ENCODE measurements around the gene TEX2. TPM values are rescaled to one million over a fixed set of nuclear protein-coding genes. Genes with fewer than 3 reads are reported as not detected.

The TEX2 gene
- total RNA-seq, 1 donor from 2014 or later: 35.1 TPM

GRCh38 chr17:64269687-64270649, 6.9 kb upstream of the TEX2 start:
- DNase-seq (ENCODE audit: low spot score) (no peak), ATAC-seq (no peak)

GRCh38 chr17:64264891-64265290, 1.8 kb upstream of the TEX2 start:
- ATAC-seq: no peak
- no peak for DNase-seq (ENCODE audit: low spot score)

GRCh38 chr17:64262198-64262999, 661 bp downstream of the TEX2 start:
- ATAC-seq: peak; percentile 75
- peak; percentile 83 for DNase-seq (ENCODE audit: low spot score)

GRCh38 chr17:64261417-64262145, 1.5 kb downstream of the TEX2 start:
- ATAC-seq: no peak
- no peak for DNase-seq (ENCODE audit: low spot score)

GRCh38 chr17:64260886-64261285, 2.2 kb downstream of the TEX2 start:
- ATAC-seq: no peak

DNA sequence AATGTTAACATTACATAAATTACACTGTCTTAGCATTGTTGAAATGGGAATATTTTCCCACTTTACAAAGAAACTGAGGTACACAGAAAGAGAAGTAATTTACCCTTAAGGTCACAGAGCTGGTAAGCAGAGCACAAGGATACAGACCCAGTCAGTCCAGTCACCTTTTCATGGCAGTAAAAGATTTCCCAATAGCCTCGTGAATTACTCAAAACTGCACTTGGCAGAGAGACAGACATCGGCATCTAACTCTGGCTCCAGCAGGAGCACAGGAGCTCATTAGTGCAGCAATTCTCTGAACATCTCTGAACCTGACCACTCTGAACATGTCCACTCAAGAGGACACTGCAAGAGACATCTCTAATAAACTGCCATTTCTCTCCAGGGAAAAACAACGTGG, 3.1 kb downstream of the TEX2 start:
- peak; percentile 66 for DNase-seq (ENCODE audit: low spot score)

More at GRCh38 chr17:64260886-64261285, 2.2 kb downstream of the TEX2 start:
- DNase-seq (ENCODE audit: low spot score): no peak

DNA sequence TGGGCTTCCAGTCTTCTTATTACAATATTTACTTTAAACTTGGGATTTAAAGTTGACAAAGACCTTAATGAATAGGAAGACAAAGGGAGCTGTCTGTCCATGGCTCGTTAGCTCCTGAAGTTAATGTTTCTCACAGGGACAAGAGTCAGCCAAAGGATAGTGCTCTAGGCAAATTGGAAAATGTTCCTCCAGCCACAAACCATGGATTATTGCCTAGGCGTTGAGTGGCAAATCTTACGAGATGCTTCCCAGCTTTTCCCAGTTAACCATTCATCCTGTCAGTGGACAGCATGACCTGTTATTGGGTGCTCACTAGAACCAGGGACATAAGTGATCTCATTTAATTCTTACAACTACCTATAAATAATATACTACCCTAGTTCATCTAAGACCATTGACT, 3.6 kb downstream of the TEX2 start:
- ATAC-seq: no peak
- no peak for DNase-seq (ENCODE audit: low spot score)

More for the DNA sequence above, 3.1 kb downstream of the TEX2 start:
- peak; percentile 34 for ATAC-seq

DNA sequence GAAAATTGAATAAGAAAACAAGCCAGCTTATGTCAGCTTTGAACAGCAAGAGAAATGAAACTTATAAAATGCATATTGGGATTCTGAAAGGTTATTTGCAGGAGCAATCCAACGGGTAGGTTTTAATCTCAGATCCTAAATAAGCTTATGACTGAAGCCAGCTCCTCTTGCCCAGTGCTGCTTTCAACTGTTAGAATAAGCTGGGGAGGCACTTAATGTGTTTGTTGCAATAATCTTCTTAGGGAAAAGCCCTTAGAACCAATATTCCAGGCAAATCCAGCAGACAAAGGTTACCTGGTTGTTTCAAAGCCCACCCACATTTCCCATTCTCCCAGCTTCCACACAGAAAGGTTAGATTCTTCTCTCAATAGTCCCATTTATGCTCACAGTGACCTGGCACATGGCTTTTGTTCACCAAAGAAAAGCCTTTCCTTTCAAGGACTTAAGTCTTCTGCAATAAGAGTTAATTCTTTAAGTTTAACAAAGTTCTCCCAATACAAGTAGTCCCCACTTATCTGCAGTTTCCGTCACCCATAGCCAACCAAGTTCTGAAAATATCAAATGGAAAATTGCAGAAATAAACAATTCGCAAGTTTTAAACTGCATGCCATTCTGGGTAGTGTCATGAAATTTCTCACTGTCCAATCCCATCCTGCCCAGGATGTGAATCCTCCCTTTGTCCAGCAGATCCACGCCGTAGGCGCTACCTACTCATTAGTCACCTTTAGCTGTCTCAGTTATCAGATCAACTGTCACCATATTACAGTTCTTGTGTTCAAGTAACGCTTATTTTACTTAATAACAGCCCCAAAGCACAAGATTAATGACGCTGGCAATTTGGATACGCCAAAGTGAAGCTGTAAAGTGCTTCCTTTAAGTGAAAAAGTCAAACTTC, 5.9 kb downstream of the TEX2 start:
- DNase-seq (ENCODE audit: low spot score) (no peak), ATAC-seq (no peak)

DNA sequence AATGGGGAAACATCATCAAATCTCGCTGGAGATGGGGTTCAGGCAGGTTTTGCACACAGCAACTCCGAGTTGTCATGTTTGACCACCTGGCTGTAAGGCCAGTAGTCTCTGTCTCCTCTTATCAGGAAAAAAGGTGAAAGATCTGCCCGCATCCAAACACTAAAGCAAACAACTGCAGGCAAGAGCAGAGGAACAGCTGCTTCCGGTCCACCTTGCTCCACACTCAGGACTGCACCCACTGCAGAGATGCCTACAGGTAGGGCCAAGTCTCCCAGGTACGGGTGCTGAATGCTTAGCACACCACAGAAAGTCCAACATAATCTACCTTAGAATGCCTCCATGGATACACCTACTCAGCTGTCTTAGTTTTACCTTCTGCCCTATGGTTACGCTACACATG, 7.3 kb downstream of the TEX2 start:
- ATAC-seq: peak; percentile 72
- no peak for DNase-seq (ENCODE audit: low spot score)

DNA sequence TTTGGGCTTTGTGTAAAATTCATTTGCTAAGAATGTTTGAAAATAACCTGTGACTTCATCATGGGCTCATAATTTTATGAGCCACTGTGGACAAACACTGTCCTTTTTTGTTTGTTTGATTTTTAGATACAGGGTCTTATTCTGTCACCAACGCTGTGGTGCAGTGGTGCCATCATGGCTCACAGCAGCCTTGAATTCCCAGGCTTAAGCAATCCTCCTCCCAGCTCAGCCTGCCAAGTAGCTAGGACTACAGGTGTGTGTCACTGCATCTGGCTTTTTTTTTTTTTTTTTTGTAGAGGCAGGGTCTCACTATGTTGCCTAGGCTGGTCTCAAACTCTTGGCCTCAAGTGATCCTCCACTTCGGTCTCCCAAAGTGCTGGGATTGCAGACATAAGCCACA, 8.3 kb downstream of the TEX2 start:
- no peak for DNase-seq (ENCODE audit: low spot score)
- peak; percentile 71 for ATAC-seq

GRCh38 chr17:64253470-64253869, 9.6 kb downstream of the TEX2 start:
- ATAC-seq: no peak
- no peak for DNase-seq (ENCODE audit: low spot score)

DNA sequence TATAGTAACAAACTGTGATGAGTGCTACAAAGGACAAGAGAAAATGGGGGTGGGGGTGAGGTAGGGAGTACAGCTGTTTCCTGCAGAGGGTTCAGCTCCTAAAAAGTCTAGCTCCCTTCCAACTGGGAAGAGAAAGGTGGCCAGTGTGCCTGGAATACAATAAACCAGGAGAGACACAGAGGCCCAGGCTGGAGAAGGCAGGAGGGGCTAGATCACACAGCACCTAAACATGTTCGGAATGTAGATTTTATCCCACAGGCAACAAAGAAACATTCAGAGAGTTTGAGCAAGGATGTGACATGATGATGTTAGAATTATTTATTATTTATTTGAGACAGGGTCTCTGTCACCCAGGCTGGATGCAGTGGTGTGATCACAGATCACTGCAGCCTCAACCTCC, 10.2 kb downstream of the TEX2 start:
- ATAC-seq (no peak), DNase-seq (ENCODE audit: low spot score) (no peak)

- no peak for DNase-seq (ENCODE audit: low spot score)
- ATAC-seq: no peak
Observed at GRCh38 chr17:64250233-64250835, 12.7 kb downstream of the TEX2 start.

DNA sequence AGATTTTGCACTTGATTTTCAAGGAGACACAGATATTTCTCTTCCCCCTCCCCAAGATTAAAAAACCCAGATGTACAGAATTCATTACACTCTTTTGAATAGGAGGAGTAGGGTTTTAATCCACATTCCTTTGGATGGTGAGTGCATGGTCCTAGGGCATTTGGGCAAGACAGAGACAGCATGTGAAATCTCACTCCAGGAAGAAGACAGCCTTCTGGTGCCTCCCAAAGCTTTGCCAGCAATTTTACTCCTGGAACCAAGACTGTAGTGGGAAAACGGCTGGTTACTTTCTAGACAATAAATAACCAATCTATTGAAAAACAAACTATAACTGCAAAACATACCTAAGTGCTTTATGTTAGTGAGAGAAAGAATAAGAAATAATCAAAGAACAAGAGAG, 15.2 kb downstream of the TEX2 start:
- DNase-seq (ENCODE audit: low spot score) (no peak), ATAC-seq (no peak)

GRCh38 chr17:64245218-64246145, 17.6 kb downstream of the TEX2 start:
- no peak for ATAC-seq
- no peak for DNase-seq (ENCODE audit: low spot score)

GRCh38 chr17:64244165-64244564, 18.9 kb downstream of the TEX2 start:
- DNase-seq (ENCODE audit: low spot score) (no peak), ATAC-seq (no peak)

- ATAC-seq: no peak
- no peak for DNase-seq (ENCODE audit: low spot score)
Observed at GRCh38 chr17:64243340-64243739, 19.7 kb downstream of the TEX2 start.

DNA sequence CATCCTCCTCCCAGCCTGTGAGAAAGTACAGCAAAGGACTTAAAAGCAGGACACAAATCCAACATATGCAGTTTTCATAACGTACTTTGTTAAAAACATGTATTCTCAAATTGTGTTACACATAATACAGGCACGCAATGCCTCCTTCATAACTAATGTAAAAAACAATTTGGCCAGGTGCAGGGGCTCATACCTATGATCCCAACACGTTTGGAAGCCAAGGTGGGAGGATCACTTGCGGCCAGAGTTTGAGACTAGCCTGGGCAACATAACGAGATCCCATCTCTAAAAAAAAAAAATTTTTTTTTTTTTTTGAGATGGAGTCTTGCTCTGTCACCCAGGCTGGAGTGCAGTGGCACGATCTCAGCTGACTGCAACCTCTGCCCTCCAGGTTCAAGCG, 20.4 kb downstream of the TEX2 start:
- no peak for ATAC-seq
- DNase-seq (ENCODE audit: low spot score): no peak

Measured in left lobe of liver (tissue), 2 donors.